Central memory CD4-positive, alpha-beta T cell (primary cell): ENCODE measurements around the gene PTGR3.

Experiments used
- DNase-seq: peaks from one replicate; pipeline ENCODE4 v3.0.0; 2022
- total RNA-seq, 3 experiments: gene quantifications; one replicate each; lab custom pipeline; 2026; lab: John Stamatoyannopoulos, UW

PTGR3 gene
- total RNA-seq = 15.3 to 80.5 (median 45.9) reads per million in 3 experiments

DNA sequence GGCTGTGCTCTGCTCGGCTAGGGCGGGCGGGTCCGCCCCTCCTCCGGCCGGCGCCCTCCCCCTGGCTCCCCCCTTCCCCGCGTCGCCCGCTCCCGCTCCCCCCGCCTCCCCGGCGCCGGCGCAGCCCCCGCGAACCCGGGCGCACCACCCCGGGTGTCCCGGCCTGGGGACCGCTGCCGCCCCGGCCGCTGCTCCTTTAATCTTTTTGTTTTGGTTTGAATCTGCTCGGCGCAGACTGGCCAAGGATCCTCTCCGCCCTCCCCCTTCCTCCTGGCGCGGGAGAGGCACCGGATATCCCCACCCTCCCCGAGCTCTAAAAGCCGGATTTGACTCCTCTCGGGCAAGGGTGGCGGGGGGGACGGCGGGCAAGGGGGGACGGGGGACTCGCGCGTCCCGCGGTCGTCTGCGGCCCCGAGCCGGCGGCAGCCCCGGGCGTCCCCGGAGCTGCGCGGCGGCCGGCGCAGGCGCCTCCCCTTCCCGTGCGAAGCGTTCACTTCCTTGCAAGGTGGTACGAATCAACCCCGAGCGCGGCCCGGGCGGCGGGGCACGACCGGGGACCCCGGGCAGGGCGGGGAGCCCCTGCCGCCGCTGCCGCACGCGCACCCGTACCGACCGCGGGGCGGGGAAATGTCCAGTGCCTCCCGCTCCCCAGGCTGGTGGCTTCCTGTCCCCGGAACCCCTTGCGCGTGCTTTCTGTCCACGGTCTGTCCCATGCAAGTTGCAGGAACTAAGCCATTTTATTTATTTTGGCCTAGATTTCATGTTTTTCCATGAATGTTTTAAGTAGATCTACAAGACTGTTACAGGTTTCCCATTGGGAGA is at the start of gene PTGR3:
Gene PTGR3 (minus strand): TSS at position 11 of the 822 bp plus-strand sequence. CDS start 81 bp downstream, outside the sequence.
- peak; percentile 78 for DNase-seq

DNA sequence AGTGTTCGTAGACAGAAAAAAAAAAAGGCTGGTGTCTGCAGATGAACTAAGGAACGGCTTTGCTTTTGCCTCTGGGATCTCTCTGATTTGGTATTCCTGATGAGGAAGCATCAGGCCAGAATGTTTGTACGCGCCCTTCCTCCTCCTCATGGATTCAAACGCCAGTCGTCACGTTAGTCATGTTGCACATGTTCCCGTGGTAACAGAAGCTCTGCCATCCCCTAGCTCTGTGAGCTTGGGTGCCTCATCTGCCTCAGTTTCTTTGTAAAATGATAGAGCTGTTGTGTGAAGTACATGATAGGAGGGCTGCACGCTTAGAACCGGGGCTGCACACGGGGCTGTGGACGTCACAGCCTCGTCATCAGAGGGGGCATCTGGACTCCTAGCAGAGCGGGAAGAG is 48.7 kb upstream of the PTGR3 start:
- DNase-seq = no peak

- DNase-seq = no peak
Observed at GRCh38 chr18:75256376-75256775, 47.4 kb upstream of the PTGR3 start.

- no peak for DNase-seq
Observed at GRCh38 chr18:75255094-75255493, 46.2 kb upstream of the PTGR3 start.

DNA sequence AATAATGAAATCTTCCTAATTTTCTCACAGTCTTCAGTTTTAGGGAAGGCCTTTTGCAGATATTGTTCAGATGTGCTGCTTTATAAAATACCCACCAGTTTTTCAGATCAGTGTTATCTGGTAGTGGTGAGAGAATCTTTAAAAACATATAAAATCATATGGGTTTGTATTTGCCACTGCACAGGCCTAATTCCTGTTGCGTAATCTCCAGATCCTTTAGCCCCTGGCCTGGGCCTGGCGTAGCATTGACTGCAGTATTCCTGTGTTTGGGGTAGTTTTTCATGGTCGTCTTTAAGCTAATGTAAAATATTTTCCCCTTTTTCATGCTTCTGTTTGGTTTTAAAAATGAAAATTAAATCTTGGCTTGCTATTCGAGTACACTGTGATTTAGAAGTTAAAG is 44.8 kb upstream of the PTGR3 start:
- DNase-seq = no peak

DNA sequence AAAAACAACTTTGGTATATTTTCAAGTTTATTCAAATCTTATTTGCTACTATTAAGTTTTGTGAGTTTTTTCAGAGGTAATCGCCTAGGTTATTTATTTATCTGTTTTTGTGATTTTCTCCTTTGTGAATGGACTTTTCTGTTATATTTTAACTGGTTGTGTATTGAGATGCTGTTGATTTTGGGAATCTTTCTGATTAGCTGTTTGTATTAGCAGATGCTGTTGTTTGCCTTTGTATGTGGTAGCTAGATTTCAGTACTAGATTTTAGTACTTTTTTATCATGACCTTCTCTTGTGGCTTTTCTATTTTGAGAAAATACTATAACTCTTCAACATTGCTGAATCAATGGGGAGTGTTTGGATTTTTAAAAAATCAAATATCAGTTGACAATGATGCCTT is 44.1 kb upstream of the PTGR3 start:
- no peak for DNase-seq

DNA sequence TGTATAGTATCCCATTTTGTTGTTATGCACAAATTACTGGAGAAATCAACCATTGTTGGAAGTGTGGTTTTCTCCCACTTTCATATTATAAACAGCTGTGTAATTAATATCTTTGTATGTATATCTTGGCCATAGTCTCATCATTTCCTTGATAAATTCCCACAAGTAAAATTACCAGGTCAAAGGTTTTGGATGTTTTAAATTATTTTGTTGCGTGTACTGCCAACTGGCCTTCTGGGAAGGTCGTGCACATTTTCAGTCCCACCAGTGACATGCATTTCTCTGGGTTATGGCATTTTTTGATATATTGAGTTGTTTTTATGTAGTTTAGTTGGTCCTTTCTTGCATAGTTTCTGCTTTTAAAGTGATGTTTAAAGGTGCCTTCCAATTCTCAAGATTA is 43.2 kb upstream of the PTGR3 start:
- DNase-seq = no peak

- no peak for DNase-seq
Observed at GRCh38 chr18:75251466-75251865, 42.5 kb upstream of the PTGR3 start.

- no peak for DNase-seq
Observed at GRCh38 chr18:75250471-75250821, 41.5 kb upstream of the PTGR3 start.

DNA sequence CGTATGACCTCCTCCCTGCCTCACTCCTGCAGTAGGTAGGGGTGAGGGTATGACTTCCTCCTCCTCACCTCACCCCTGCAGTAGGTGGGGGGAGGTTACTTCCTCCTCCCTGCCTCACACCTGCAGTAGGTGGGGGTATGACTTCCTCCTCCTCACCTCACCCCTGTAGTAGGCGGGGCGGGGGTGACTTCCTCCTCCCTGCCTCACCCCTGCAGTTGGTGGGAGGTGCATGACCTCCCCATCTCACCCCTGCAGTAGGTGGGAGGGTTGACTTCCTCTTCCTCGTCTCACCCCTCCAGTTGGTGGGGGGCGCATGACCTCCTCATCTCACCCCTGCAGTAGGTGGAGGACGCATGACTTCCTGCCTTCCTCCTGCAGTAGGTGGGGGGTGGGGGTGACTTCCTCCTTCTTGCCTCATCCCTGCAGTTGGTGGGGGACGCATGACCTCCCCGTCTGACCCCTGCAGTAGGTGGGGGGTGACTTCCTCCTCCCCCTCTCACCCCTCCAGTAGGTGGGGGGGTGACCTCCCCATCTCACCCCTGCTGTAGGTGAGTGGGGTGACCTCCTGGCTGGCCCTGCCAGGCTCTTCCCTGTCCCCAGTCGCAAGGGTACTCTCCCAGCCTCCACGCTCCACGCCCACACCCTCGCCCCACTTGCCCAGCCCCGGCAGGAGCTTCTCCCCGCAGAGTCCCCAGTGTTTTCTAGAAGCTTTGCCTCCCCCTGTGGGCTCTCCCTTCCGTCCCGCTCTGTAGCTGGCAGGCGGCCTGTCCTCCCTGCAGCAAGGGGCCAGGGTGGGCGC is 40.9 kb upstream of the PTGR3 start:
- no peak for DNase-seq

DNA sequence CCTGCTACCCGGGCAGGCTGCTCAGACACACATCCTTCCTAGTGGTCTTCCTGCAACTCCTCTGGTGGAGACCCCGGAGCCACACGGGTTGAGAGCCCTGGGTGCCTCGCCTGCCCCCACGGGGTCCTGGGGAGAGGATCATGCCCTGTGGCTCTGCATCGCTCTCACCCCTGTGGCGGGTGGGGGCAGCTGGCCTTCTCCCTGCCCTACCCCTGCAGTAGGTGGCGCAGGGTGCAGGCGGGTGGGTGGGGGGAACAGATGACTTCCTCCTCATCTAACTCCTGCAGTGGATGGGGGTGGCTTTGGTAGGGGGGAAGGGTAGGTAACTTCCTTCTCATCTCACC is 40.2 kb upstream of the PTGR3 start:
- DNase-seq = no peak

DNA sequence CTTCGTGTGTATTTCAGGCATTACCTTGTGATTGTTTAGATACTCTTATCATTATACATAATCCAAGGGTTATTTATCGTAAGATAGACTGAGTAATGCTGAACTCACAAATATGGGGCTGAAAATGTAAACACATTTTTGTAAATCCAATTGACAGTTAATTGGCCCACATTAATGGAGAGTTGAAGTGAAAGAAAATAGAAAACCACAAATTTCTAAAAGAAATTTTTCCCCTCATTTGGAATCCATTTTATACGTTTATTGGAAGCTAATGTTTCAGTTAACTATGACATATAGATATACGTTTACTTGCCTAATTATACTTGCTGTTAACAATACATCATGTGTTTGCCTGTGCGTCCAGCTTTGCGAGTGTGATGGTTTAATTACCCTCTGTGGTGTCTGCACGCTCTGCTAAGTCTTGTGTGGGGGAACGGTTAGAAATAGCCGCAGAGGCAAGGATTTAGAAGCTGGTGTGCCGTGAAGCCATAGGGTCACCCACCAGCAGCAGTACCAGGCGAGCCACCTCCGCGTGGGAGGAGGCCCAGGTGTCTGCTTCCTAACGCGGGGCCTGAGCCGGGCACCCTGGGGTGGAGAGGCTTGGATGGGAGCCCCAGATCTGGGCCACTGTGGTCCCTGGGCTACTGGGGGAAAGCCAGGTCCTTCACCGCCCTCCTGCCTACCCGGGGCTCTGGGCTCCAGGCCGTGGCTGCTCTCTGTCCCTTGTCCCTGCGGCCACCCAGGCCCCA is 39.7 kb upstream of the PTGR3 start:
- no peak for DNase-seq

DNA sequence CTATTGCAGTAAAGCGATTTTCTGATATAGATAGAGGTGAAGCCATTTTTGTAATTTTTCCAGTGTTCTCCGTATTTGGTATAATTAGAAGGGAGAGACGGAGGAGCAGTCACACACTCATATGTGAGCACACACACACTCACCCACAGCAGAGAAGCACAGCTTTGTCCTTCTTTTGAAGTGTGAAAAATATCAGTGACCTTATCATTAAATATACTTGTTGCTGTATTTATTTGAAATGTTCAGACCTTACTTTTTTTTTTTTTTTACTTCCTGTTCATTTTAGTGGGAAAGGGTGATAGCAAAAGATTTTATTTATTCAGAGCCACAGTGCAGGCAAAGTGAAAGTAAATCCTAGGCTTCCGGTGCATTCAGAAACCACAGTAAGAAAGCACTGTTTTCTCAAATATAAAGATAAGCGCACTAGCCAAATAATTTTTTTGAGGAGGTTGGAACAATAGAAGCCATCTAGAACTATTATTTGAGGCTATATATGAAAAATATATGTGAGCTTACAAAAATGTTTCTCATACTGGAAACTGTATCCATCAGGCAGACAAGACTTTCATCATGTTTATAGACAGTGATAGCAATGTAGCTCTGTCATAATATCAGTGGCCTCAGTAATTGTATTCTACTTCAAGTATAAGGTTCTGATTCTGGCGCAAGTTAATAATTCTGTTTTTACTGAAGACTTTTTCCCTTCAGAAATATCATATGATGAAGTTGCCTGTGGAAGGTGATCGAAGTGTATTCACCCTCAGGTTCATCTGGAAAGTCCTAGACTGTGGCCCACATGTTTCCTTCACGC is 38.9 kb upstream of the PTGR3 start:
- peak; percentile 45 for DNase-seq

DNA sequence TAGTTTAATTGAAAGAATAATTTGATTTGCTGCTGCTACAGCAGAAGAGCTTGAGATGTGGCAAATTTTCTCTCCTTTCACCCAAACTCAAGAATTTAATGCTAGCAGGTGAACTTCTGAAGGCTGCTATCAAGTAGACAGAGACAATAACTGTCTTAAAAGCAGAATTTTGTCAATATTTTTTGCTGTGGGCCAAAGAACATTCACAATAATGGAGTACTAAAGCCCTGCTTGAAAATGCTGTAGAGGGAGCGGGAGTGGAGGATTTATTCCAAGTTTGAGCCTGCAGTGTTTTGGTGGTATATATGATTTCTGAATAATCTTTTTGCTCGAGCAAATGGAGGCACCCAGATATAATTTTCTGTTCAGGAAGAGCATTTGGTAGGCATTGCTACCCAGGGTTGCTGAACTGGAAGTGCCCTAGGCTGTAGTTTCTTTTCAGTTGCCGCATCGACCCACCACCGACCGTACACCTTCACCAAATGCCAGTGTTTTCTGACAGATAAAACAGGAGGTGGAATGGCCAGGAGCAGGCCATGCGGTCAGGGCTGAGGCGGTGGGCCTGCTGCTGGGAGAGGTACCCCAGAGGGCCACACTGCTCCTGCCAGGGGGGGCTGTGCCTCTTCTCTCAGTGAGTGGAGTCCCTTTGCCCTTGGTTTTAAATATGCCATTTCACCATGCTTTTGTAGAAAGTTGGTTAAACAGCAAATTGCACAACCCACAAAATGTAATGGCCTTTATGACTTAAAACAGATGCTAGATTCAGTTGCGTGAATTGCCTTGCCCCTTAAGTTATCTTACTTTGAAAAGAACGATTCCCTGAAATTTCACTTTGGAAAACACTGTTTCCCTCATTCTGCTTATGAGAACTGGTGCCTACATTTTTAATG is 38.0 kb upstream of the PTGR3 start:
- DNase-seq = no peak

DNA sequence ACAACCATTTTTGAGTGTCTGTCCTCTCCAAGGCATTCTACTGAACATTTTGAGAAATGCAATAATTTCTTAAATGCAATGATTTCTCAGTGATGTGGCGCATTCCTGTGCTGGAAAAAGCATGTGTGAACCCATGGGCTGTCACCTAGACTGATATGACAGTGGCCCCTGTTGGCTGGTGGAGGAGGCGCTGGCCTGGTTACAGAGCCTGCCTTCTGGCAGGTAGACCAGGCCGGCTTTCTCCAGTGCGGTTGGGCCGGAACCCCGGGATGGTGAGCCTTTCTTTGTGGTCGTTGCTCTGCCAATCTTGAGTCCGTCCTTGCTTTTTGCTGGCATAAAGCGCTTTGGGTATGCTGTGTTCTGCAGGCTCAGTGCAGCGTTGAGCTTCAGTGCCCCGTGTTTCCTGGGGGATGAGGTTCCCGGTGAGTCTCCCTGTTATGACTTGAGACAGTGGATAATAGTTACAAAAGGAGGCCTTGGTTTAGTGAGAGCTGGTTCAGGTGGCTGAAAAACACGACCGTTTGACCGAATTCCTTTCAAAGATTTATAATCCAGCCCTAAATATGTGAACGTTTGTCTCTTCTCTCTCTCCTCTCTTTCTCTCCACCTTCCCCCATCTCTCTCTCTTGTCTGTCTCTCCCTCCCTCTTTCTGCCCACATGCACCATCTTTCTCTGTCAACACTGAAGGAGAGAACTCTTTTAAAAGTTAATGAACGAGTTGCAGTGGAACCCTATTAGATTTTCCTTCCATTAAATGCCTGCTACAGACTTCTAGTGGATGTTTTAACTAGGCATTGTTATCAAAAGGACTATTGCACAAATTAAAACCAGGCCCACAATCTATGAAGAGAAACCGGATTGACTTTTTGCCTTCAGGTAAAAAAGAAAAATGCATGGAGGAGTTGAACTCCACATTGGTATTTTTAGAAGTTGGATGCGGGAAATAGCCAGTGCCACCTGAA is 35.7 kb upstream of the PTGR3 start:
- DNase-seq = no peak

DNA sequence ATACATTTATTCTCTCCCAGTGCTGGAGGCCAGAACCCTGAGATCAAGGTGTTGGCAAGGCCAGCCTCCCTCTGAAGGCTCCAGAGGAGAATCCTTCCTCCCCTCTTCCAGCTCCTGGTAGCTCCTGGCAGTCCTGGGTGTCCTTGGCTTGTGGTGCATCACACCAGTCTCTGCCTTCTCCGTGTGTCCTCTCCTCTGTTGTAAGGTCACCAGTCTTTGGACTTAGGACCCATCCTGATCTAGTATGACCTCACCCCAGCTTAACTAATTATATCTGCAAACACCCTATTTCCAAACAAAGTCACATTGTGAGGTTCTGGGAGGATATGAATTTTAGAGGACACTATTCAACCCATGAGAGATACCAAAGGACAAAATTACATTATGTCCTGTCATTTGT is 32.8 kb upstream of the PTGR3 start:
- no peak for DNase-seq

- no peak for DNase-seq
Observed at GRCh38 chr18:75240433-75240832, 31.5 kb upstream of the PTGR3 start.

DNA sequence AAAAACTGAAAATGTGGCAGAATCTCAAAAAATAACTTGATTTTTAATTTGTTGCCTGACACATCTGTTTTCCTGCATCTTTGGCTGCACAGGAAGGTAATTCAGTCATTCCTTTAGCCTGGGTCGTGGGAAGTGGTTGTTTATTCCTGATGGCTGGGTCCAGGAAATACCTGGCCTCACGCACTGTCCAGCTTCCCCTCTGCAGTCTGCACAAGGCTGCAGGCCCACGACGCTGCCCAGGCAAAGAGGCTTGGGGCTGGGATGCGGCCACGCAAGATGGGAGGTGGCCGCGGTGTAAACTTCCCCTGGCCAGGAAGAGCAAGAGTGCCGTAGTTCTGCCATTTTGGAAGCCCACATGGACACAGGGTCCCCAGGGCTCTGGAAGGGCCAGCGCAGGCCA is 29.8 kb upstream of the PTGR3 start:
- DNase-seq = no peak

GRCh38 chr18:75238100-75238499 is 29.2 kb upstream of the PTGR3 start:
- DNase-seq = no peak

DNA sequence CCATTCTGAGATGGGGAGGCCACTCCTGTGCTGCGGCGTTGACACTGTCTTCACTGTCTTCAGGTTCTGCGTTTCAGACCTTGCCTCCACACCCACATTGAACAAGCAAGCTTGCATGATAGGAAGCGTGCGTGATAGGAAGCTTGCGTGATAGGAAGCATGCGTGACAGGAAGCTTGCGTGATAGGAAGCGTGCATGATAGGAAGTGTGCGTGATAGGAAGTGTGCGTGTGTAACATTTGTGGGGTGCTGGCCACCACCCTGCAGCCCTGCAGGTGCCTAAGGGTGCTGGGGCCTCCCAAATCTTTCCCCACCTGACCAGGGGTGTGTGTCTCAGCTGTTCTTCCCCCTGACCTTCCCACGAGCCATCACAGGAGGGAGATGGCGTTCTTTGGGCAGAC is 27.0 kb upstream of the PTGR3 start:
- DNase-seq = no peak
